HG02943 (cell line): ENCODE data around the gene ATG4A.

Source experiments
- ATAC-seq: cut with Tn5 transposase; IDR thresholded peaks from one replicate; pipeline ENCODE4 v1.9.1; 2021; ENCODE audit warnings: mild to moderate bottlenecking, low read depth, moderate library complexity; ENCODE audit not compliant: unreplicated experiment

ATG4A gene

GRCh38 chrX:108167211-108167872 lies 75.8 kb downstream of the ATG4A start:
- ATAC-seq = no peak

GRCh38 chrX:108168961-108169740 lies 77.6 kb downstream of the ATG4A start:
- no peak for ATAC-seq

GRCh38 chrX:108169768-108170167 lies 78.2 kb downstream of the ATG4A start:
- no peak for ATAC-seq

- ATAC-seq = no peak
Measured at GRCh38 chrX:108171671-108172070, 80.1 kb downstream of the ATG4A start.

GRCh38 chrX:108173874-108174273 lies 82.3 kb downstream of the ATG4A start:
- no peak for ATAC-seq

- ATAC-seq = no peak
Measured at GRCh38 chrX:108177351-108178142, 86.0 kb downstream of the ATG4A start.

- no peak for ATAC-seq
Measured at GRCh38 chrX:108178143-108178498, 86.5 kb downstream of the ATG4A start.

GRCh38 chrX:108186811-108187210 lies 95.2 kb downstream of the ATG4A start:
- no peak for ATAC-seq

- no peak for ATAC-seq
Measured at GRCh38 chrX:108198420-108198819, 106.8 kb downstream of the ATG4A start.

GRCh38 chrX:108199041-108199440 lies 107.5 kb downstream of the ATG4A start:
- no peak for ATAC-seq

GRCh38 chrX:108199691-108200090 lies 108.1 kb downstream of the ATG4A start:
- no peak for ATAC-seq

- ATAC-seq = no peak
Measured at GRCh38 chrX:108203540-108203939, 112.0 kb downstream of the ATG4A start.
